Gastrocnemius medialis (tissue), 4 donors: Measurements from ENCODE around the gene FZD2. TPM values are rescaled to one million over a fixed set of nuclear protein-coding genes. Genes with fewer than 3 reads are reported as not detected.

ENCODE experiments used
- ATAC-seq, 2 donors: fragments of 150-250 bp; one replicate each; pipeline ENCODE4 v1.9.1; 2016
- DNase-seq, 2 donors: peaks; one replicate each; pipeline ENCODE4 v3.0.0-alpha.2; 2019
- H3K27ac ChIP-seq, 4 donors: fragments of 200-600 bp; sonication (generic); 1 replicate in 1 of 4; 2 replicates in 3 of 4; pipeline ENCODE4 v1.5.1; 2016 to 2018; ENCODE audit warnings: mild to moderate bottlenecking in 2 of 4, moderate library complexity in 1 of 4
- H3K27me3 ChIP-seq, 3 donors: fragments of 200-600 bp; sonication (generic) in 2 of 3; 1 replicate in 1 of 3; 2 replicates in 2 of 3; pipeline versions ENCODE4 v1.5.1 to v1.6.0; 2016 to 2019; ENCODE audit warnings: mild to moderate bottlenecking in 1 of 3, moderate library complexity in 1 of 3
- H3K36me3 ChIP-seq, 2 donors: fragments of 200-600 bp; sonication (generic) in 1 of 2; one replicate each; pipeline ENCODE4 v1.5.1; 2017 to 2018
- H3K4me1 ChIP-seq, 2 donors: fragments of 200-600 bp; sonication (generic) in 1 of 2; one replicate each; pipeline ENCODE4 v1.5.1; 2016 to 2017; ENCODE audit warnings: mild to moderate bottlenecking in 2 of 2
- H3K4me3 ChIP-seq, 4 donors: fragments of 200-600 bp; sonication (generic) in 3 of 4; 1 replicate in 1 of 4; 2 replicates in 3 of 4; pipeline ENCODE4 v1.5.1; 2016 to 2019; ENCODE audit warnings: mild to moderate bottlenecking in 2 of 4
- H3K9me3 ChIP-seq, 3 donors: fragments of 200-600 bp; sonication (generic) in 2 of 3; 1 replicate in 1 of 3; 2 replicates in 2 of 3; pipeline ENCODE4 v1.5.1; 2016 to 2019
- CTCF ChIP-seq, 5 experiments: fragments of 450-650 bp in 3 of 5; fragments of 200-600 bp in 2 of 5; sonication (generic) in 2 of 5; IDR thresholded peaks in 4 of 5; conservative IDR thresholded peaks in 1 of 5; 1 replicate in 4 of 5; 2 replicates in 1 of 5; pipeline ENCODE4 v1.5.1; 2016 to 2019; ENCODE audit warnings: antibody characterized with exemption in 5 of 5, mild to moderate bottlenecking in 3 of 5, moderate library complexity in 3 of 5
- POLR2A ChIP-seq, 2 donors: fragments of 450-650 bp; IDR thresholded peaks; one replicate each; pipeline ENCODE4 v1.6.1; 2017; ENCODE audit warnings: antibody characterized with exemption in 2 of 2, mild to moderate bottlenecking in 2 of 2, moderate library complexity in 2 of 2
- in situ Hi-C, 4 donors: fragments of 200-750 bp; cut with MboI; loops; one replicate each; pipeline versions ENCODE4 v1.15.0 to v1.8.0; 2017; ENCODE audit warnings: low sequenced_read_pairs in 4 of 4
- intact Hi-C: fragments of 100-400 bp; cut with DNase I; formaldehyde crosslinking; loops from one replicate; pipeline ENCODE4 v1.15.1; 2023; ENCODE audit warnings: low total_unique reads
- total RNA-seq, 4 donors: library from RNA; depleted of rRNA; stranded (reverse); fragments of >200 nt; gene quantifications; one replicate each; pipeline versions ENCODE4 v1.1.0 to v1.2.3, GENCODE V29; 2016

Gene FZD2
- total RNA-seq, 4 donors from 2014 or later = 0.31 to 0.68 (median 0.58) TPM; not detected in 1

- intact Hi-C loops (no loop called here), in situ Hi-C loops (no loop called here)
- ATAC-seq (no peak), DNase-seq (no peak)
- Histone ChIP-seq H3K27ac (no peak overlapping the region), H3K4me1 (no peaks in the 10 kb centered on the region), H3K9me3 (no peaks in the 10 kb centered on the region), H3K36me3 (no peaks in the 10 kb centered on the region), H3K27me3 (peaks cover 0 to 6% (median 2%) of the 10 kb centered on the region in 3 donors), H3K4me3 (no peak overlapping the region)
- TF ChIP-seq POLR2A (IDR thresholded peaks at IDR 0.05) = no peak
- no peak for TF ChIP-seq CTCF (IDR thresholded peaks at IDR 0.05 in 4 of 5, conservative IDR thresholded peaks at IDR 0.05 in 1 of 5)
Observed at GRCh38 chr17:44607836-44608690, 50.8 kb downstream of the FZD2 start.

- Histone ChIP-seq H3K9me3 (no peaks in the 10 kb centered on the region), H3K4me1 (no peaks in the 10 kb centered on the region), H3K27ac (no peak overlapping the region), H3K4me3 (no peak overlapping the region), H3K27me3 (peaks cover 0 to 7% (median 5%) of the 10 kb centered on the region in 3 donors), H3K36me3 (no peaks in the 10 kb centered on the region)
- DNase-seq = no peak
- intact Hi-C loops (no loop called here), in situ Hi-C loops (no loop called here)
- TF ChIP-seq POLR2A (IDR thresholded peaks at IDR 0.05) (no peak), CTCF (IDR thresholded peaks at IDR 0.05 in 4 of 5, conservative IDR thresholded peaks at IDR 0.05 in 1 of 5) (no peak)
- ATAC-seq = no peak
Observed at GRCh38 chr17:44608727-44609435, 51.6 kb downstream of the FZD2 start.

GRCh38 chr17:44610331-44610730, 53.0 kb downstream of the FZD2 start:
- TF ChIP-seq POLR2A (IDR thresholded peaks at IDR 0.05) (no peak), CTCF (IDR thresholded peaks at IDR 0.05 in 4 of 5, conservative IDR thresholded peaks at IDR 0.05 in 1 of 5) (no peak)
- in situ Hi-C loops = no loop called here
- Histone ChIP-seq H3K27me3 (peaks cover 5 to 7% (median 5%) of the 10 kb centered on the region in 3 donors), H3K27ac (no peak overlapping the region), H3K4me3 (no peak overlapping the region), H3K36me3 (no peaks in the 10 kb centered on the region), H3K4me1 (no peaks in the 10 kb centered on the region), H3K9me3 (no peaks in the 10 kb centered on the region)
- intact Hi-C loops = no loop called here
- no peak for ATAC-seq
- no peak for DNase-seq

Other genes starting within 250 kb of the FZD2 start
- not detected for gene RUNDC3A, start 248.9 kb upstream of the FZD2 start, total RNA-seq
- 10 to 100 TPM; 36.7 to 44.2 (median 38.4) TPM for gene SLC25A39, start 232.7 kb upstream of the FZD2 start, total RNA-seq
- 100 to 1,000 TPM in 2 of 4 donors, 10 to 100 TPM in 2; 64.2 to 111 (median 87.1) TPM for gene GRN, start 212.2 kb upstream of the FZD2 start, total RNA-seq
- gene FAM171A2, start 193.6 kb upstream of the FZD2 start, total RNA-seq = under 1 TPM in 3 of 4 donors, not detected in 1; 0.10 to 0.47 (median 0.23) TPM
- gene ITGA2B, start 167.8 kb upstream of the FZD2 start, total RNA-seq = under 1 TPM in 1 of 4 donors, not detected in 3; 0.33 TPM
- 10 to 100 TPM; 39.9 to 75.1 (median 50.8) TPM for gene GPATCH8, start 54.1 kb upstream of the FZD2 start, total RNA-seq
- gene MEIOC, start 99.0 kb downstream of the FZD2 start, total RNA-seq = not detected
- gene CCDC43, start 132.3 kb downstream of the FZD2 start, total RNA-seq = 10 to 100 TPM; 44.3 to 54.3 (median 51.5) TPM
- 1 to 10 TPM in 3 of 4 donors, under 1 TPM in 1; 0.63 to 2.9 (median 1.7) TPM for gene DBF4B, start 151.2 kb downstream of the FZD2 start, total RNA-seq
- under 1 TPM in 2 of 4 donors, not detected in 2; 0.04 to 0.36 TPM for gene ADAM11, start 201.5 kb downstream of the FZD2 start, total RNA-seq